ENCODE data around the gene EMX1. TPM values are rescaled to one million over a fixed set of nuclear protein-coding genes. Genes with fewer than 3 reads are reported as not detected.

EMX1 gene
- total and polyA plus RNA-seq, 2 of the 13 experiments (the other 11 are each of a cell fraction or from before 2014, with no cell fraction given): 0.62 to 4.9 TPM

DNA sequence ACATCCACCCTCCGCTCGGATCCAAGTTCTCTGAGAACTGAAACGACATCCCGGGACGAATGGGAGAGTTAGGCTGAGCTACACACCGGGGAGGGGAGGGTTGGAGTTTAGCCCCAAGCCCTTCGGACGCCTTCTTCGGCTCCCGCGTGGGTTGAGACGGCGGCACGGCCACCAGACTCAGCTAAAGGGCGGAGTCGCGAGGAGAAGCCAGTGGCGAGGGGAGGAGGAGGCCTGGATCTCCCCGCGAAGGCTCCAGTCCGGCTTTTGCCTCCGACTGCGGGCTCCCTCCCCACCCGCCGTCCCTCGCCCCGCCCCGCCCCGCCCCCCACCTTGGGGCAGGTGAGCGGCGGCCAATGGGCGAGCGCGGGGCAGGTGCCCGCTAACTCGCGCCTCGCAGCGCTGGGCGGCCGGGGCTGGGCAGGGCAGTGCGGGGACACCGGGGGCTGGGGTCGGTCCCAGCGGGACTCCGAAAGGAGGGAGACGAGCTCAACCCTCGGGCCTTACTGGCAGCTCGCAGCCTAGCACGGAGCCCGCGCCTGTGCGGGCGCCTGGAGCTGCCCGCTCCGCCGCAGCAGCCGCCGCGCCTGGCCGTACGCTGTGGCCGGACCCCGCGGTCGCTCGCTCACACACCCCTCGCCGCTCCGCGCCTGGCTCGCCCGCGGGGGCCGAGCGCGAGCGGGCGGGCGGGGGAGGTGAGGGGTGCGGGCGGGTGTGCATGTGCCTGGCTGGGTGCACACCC is at the start of gene EMX1 (continued):
- TF ChIP-seq, protein P1, sequence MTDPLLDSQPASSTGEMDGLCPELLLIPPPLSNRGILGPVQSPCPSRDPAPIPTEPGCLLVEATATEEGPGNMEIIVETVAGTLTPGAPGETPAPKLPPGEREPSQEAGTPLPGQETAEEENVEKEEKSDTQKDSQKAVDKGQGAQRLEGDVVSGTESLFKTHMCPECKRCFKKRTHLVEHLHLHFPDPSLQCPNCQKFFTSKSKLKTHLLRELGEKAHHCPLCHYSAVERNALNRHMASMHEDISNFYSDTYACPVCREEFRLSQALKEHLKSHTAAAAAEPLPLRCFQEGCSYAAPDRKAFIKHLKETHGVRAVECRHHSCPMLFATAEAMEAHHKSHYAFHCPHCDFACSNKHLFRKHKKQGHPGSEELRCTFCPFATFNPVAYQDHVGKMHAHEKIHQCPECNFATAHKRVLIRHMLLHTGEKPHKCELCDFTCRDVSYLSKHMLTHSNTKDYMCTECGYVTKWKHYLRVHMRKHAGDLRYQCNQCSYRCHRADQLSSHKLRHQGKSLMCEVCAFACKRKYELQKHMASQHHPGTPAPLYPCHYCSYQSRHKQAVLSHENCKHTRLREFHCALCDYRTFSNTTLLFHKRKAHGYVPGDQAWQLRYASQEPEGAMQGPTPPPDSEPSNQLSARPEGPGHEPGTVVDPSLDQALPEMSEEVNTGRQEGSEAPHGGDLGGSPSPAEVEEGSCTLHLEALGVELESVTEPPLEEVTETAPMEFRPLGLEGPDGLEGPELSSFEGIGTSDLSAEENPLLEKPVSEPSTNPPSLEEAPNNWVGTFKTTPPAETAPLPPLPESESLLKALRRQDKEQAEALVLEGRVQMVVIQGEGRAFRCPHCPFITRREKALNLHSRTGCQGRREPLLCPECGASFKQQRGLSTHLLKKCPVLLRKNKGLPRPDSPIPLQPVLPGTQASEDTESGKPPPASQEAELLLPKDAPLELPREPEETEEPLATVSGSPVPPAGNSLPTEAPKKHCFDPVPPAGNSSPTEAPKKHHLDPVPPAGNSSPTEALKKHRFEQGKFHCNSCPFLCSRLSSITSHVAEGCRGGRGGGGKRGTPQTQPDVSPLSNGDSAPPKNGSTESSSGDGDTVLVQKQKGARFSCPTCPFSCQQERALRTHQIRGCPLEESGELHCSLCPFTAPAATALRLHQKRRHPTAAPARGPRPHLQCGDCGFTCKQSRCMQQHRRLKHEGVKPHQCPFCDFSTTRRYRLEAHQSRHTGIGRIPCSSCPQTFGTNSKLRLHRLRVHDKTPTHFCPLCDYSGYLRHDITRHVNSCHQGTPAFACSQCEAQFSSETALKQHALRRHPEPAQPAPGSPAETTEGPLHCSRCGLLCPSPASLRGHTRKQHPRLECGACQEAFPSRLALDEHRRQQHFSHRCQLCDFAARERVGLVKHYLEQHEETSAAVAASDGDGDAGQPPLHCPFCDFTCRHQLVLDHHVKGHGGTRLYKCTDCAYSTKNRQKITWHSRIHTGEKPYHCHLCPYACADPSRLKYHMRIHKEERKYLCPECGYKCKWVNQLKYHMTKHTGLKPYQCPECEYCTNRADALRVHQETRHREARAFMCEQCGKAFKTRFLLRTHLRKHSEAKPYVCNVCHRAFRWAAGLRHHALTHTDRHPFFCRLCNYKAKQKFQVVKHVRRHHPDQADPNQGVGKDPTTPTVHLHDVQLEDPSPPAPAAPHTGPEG (CRISPR knock-in tag; IDR thresholded peaks at IDR 0.05): peak; percentile 48; the same call in 1 of the 2 replicates
- TF ChIP-seq, protein P2, sequence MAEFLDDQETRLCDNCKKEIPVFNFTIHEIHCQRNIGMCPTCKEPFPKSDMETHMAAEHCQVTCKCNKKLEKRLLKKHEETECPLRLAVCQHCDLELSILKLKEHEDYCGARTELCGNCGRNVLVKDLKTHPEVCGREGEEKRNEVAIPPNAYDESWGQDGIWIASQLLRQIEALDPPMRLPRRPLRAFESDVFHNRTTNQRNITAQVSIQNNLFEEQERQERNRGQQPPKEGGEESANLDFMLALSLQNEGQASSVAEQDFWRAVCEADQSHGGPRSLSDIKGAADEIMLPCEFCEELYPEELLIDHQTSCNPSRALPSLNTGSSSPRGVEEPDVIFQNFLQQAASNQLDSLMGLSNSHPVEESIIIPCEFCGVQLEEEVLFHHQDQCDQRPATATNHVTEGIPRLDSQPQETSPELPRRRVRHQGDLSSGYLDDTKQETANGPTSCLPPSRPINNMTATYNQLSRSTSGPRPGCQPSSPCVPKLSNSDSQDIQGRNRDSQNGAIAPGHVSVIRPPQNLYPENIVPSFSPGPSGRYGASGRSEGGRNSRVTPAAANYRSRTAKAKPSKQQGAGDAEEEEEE (CRISPR knock-in tag; IDR thresholded peaks at IDR 0.05; ENCODE audit: borderline replicate concordance): no peak
- TF ChIP-seq ZNF225 (CRISPR knock-in tag; IDR thresholded peaks at IDR 0.05) (no peak), ZBTB8A (CRISPR knock-in tag; IDR thresholded peaks at IDR 0.05; ENCODE audit: borderline replicate concordance, low read depth) (no peak), ZNF234 (CRISPR knock-in tag; conservative IDR thresholded peaks at IDR 0.05) (peak; percentile 82; the same call in 1 of the 2 replicates), LCORL (IDR thresholded peaks at IDR 0.05) (no peak), LCORL (CRISPR knock-in tag; IDR thresholded peaks at IDR 0.05) (no peak), BORCS8-MEF2B (CRISPR knock-in tag; IDR thresholded peaks at IDR 0.05) (peak; percentile 71; the same call in 1 of the 2 replicates), ZNF543 (CRISPR knock-in tag; IDR thresholded peaks at IDR 0.05) (no peak), TSC22D2 (CRISPR knock-in tag; IDR thresholded peaks at IDR 0.05; ENCODE audit: borderline replicate concordance) (no peak), PHF21A (CRISPR knock-in tag; IDR thresholded peaks at IDR 0.05) (0 out of 2 replicates have a peak, but pooled peaks have one; percentile 28), MED13 (CRISPR knock-in tag; IDR thresholded peaks at IDR 0.05) (no peak), ATF7-NPFF (CRISPR knock-in tag; IDR thresholded peaks at IDR 0.05; ENCODE audit: low read depth) (no peak), MATR3 (CRISPR knock-in tag; IDR thresholded peaks at IDR 0.05) (no peak)
- TF ChIP-seq, protein P3, sequence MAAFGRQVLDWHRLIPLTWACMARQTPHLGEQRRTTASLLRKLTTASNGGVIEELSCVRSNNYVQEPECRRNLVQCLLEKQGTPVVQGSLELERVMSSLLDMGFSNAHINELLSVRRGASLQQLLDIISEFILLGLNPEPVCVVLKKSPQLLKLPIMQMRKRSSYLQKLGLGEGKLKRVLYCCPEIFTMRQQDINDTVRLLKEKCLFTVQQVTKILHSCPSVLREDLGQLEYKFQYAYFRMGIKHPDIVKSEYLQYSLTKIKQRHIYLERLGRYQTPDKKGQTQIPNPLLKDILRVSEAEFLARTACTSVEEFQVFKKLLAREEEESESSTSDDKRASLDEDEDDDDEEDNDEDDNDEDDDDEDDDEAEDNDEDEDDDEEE (CRISPR knock-in tag; IDR thresholded peaks at IDR 0.05): no peak
- TF ChIP-seq, protein P4, sequence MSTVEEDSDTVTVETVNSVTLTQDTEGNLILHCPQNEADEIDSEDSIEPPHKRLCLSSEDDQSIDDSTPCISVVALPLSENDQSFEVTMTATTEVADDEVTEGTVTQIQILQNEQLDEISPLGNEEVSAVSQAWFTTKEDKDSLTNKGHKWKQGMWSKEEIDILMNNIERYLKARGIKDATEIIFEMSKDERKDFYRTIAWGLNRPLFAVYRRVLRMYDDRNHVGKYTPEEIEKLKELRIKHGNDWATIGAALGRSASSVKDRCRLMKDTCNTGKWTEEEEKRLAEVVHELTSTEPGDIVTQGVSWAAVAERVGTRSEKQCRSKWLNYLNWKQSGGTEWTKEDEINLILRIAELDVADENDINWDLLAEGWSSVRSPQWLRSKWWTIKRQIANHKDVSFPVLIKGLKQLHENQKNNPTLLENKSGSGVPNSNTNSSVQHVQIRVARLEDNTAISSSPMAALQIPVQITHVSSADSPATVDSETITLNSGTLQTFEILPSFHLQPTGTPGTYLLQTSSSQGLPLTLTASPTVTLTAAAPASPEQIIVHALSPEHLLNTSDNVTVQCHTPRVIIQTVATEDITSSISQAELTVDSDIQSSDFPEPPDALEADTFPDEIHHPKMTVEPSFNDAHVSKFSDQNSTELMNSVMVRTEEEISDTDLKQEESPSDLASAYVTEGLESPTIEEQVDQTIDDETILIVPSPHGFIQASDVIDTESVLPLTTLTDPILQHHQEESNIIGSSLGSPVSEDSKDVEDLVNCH (CRISPR knock-in tag; IDR thresholded peaks at IDR 0.05): no peak

Measured in HepG2 (cell line).